GM12865 (cell line): ENCODE results near the gene LSM11.

Experiments
- DNase-seq: peaks from one replicate; pipeline ENCODE4 v3.0.0; 2010; ENCODE audit warnings: low read depth
- H3K4me3 ChIP-seq: 2 replicates; pipeline ENCODE4 v1.5.1; 2011; ENCODE audit warnings: mild to moderate bottlenecking, low read depth, low read length, control low read depth
- CTCF ChIP-seq: IDR thresholded peaks from 2 replicates; pipeline ENCODE4 v1.5.1; 2011; ENCODE audit warnings: low read length, control low read depth, low read depth, inconsistent platforms; ENCODE audit not compliant: insufficient read depth; ENCODE audit errors: missing control alignments

The LSM11 gene

GRCh38 chr5:157735991-157736390, 7.5 kb upstream of the LSM11 start:
- no peak overlapping the region for H3K4me3 ChIP-seq
- DNase-seq = no peak
- no peak for TF ChIP-seq CTCF

- no peak overlapping the region for H3K4me3 ChIP-seq
- no peak for TF ChIP-seq CTCF
- no peak for DNase-seq
Measured at GRCh38 chr5:157739388-157740228, 3.9 kb upstream of the LSM11 start.

GRCh38 chr5:157740229-157740610, 3.3 kb upstream of the LSM11 start:
- no peak overlapping the region for H3K4me3 ChIP-seq
- TF ChIP-seq CTCF = peak; percentile 48
- DNase-seq = peak; percentile 46

- H3K4me3 ChIP-seq = no peak overlapping the region
- TF ChIP-seq CTCF = no peak
- no peak for DNase-seq
Measured at GRCh38 chr5:157741131-157741530, 2.4 kb upstream of the LSM11 start.

- DNase-seq = peak; percentile 52
- no peak for TF ChIP-seq CTCF
Measured at GRCh38 chr5:157744051-157745011, 819 bp downstream of the LSM11 start.

GRCh38 chr5:157745041-157745456, 1.5 kb downstream of the LSM11 start:
- no peak for TF ChIP-seq CTCF
- H3K4me3 ChIP-seq = no peak overlapping the region
- no peak for DNase-seq

More at GRCh38 chr5:157744051-157745011, 819 bp downstream of the LSM11 start:
- H3K4me3 ChIP-seq = peak overlapping the region; percentile 45
